ENCODE results near the gene LIPN.

DNA sequence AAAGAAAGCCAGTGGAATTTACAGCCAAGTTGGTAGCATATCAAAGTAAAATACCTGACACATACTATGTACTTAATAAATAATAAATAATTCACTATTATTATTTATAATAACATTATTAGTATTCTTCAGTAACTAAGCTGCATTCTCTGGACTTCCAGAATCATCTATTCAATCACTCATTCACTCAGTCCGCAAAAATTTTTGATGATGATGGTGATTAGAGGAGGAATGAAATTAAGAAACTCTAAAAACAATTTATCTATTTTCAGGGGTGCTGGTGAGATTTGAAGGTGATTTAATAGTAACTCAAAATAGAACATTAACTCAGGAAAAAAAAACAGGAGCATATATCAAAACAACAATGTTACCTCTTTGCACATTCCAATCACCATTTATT is 3.2 kb upstream of the LIPN start:
- TF ChIP-seq POLR2AphosphoS5 (IDR thresholded peaks at IDR 0.05) (no peak), POLR2A (IDR thresholded peaks at IDR 0.05) (no peak)

Data from breast epithelium (tissue), 3 donors.